Measurements from ENCODE around the gene CMIP.

GRCh38 chr16:81714583-81714982 lies 270.0 kb downstream of the CMIP start:
- no peak for TF ChIP-seq CTCF (IDR thresholded peaks at IDR 0.05)
- no peak for TF ChIP-seq POLR2AphosphoS5 (IDR thresholded peaks at IDR 0.05)
- no peak for TF ChIP-seq EP300 (IDR thresholded peaks at IDR 0.05)

Data from sigmoid colon (tissue), 4 donors.